Measurements from ENCODE around the gene NUDCD3.

DNA sequence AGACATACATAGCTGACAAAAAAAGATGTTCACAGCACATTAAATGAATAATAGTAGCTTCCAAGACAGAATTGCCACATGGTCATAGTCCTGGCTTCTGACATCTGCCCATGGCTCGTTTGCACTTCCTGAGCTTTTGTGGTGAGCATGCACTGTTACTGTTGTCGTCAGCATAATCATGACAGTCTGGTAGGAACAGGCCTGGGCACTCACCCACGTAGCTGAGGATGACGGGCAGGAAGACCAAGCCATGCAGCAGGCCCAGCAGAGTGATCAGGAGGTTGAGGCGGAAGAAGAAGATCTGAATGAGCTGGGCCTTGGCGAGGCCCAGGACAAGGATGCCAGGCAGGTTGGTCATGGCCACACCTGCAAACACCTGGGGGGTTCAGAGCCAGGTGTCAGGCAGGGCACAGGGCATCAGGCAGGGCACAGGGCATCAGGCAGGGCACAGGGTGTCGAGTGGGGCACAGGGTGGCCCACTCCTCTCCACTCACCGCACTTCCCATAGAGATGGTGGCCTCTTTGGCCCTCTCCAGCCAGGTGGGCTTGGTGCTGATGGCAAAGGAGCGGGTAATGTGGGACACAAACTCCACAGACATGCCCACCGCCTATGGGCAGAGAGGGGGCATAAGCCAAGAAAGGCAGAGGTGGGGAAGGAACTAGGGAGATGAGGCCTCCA, 25.3 kb upstream of the NUDCD3 start:
- TF ChIP-seq, protein P1, sequence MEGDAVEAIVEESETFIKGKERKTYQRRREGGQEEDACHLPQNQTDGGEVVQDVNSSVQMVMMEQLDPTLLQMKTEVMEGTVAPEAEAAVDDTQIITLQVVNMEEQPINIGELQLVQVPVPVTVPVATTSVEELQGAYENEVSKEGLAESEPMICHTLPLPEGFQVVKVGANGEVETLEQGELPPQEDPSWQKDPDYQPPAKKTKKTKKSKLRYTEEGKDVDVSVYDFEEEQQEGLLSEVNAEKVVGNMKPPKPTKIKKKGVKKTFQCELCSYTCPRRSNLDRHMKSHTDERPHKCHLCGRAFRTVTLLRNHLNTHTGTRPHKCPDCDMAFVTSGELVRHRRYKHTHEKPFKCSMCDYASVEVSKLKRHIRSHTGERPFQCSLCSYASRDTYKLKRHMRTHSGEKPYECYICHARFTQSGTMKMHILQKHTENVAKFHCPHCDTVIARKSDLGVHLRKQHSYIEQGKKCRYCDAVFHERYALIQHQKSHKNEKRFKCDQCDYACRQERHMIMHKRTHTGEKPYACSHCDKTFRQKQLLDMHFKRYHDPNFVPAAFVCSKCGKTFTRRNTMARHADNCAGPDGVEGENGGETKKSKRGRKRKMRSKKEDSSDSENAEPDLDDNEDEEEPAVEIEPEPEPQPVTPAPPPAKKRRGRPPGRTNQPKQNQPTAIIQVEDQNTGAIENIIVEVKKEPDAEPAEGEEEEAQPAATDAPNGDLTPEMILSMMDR (IDR thresholded peaks at IDR 0.05) = no peak
- TF ChIP-seq POLR2A (IDR thresholded peaks at IDR 0.05; ENCODE audit: low read depth) = no peak

Measured in esophagus muscularis mucosa (tissue), 3 donors.